Breast epithelium (tissue), 3 donors: ENCODE results near the gene UBTD2.

Source experiments
- CTCF ChIP-seq, 3 donors: fragments of 450-650 bp; IDR thresholded peaks; one replicate each; pipeline ENCODE4 v1.5.1; 2016 to 2017; ENCODE audit warnings: antibody characterized with exemption in 3 of 3, mild to moderate bottlenecking in 3 of 3, moderate library complexity in 3 of 3
- POLR2A ChIP-seq: fragments of 450-650 bp; IDR thresholded peaks from one replicate; pipeline ENCODE4 v1.6.1; 2016; ENCODE audit warnings: antibody characterized with exemption, mild to moderate bottlenecking, moderate library complexity
- POLR2AphosphoS5 ChIP-seq, 3 donors: sonication (generic); formaldehyde crosslinking; IDR thresholded peaks; one replicate each; pipeline ENCODE4 v1.6.1; 2017; ENCODE audit warnings: antibody characterized with exemption in 3 of 3

DNA sequence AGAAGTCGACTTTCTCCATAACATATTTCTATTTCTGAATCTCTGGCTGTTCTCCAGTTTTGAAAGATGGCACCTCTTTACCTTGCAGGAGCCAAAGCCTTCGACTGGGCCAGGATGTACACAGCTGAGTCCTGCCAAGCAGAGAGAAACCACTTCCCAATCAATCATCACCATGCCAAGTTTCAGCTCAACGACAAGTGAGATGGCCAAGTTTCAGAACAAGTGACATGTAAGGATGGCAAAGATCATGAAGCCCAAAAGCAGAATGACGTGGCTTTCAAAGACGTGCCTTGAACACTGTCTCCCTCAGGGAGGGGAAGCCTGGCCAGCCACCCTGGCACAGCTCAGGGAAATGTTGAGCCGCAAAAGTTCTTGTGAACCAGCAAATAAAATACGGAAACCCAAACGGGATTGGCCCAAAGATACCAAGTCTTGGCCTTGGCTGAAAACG lies 113.3 kb downstream of the UBTD2 start:
- no peak for TF ChIP-seq CTCF (IDR thresholded peaks at IDR 0.05)
- TF ChIP-seq POLR2AphosphoS5 (IDR thresholded peaks at IDR 0.05): peak in 1 of 3 donors; percentile 32
- no peak for TF ChIP-seq POLR2A
